Keratinocyte (primary cell): ENCODE results near the gene DSC2.

Experiments used
- CTCF ChIP-seq, 3 experiments: IDR thresholded peaks in 1 of 3; conservative IDR thresholded peaks in 1 of 3; optimal IDR thresholded peaks in 1 of 3; 2 replicates in 2 of 3; 3 replicates in 1 of 3; pipeline versions ENCODE3 to v1.5.1; 2011; ENCODE audit warnings: low read length in 3 of 3, mild to moderate bottlenecking in 3 of 3, moderate library complexity in 2 of 3, control low read depth in 1 of 3, inconsistent platforms in 1 of 3; ENCODE audit not compliant: insufficient read depth in 2 of 3; ENCODE audit errors: extremely low read depth in 1 of 3
- EZH2 ChIP-seq: IDR thresholded peaks from one replicate; pipeline ENCODE4 v1.6.1; 2012; ENCODE audit warnings: inconsistent platforms, mild to moderate bottlenecking, low read length, moderate library complexity

- TF ChIP-seq CTCF (optimal IDR thresholded peaks at IDR 0.05 in 1 of 3, IDR thresholded peaks at IDR 0.05 in 1 of 3, conservative IDR thresholded peaks at IDR 0.05 in 1 of 3; ENCODE audit: extremely low read depth in 1 of 3, insufficient read depth in 2 of 3, low read length in 3 of 3): no peak
- TF ChIP-seq EZH2: no peak
Measured at GRCh38 chr18:31061945-31062344, 40.3 kb downstream of the DSC2 start.
